Measurements from ENCODE around the gene OR2C1.

OR2C1 gene

GRCh38 chr16:3400446-3400778 is 44.7 kb downstream of the OR2C1 start:
- no peak for DNase-seq (ENCODE audit: low spot score)

- DNase-seq (ENCODE audit: low spot score): peak; percentile 100
Observed at GRCh38 chr16:3400779-3401688, 45.3 kb downstream of the OR2C1 start, which contains the start of the genes ZNF174 and ZSCAN32. TSS of gene ZNF174 (plus strand) at chr16:3401215. CDS start at chr16:3402005, 790 bp downstream. TSS of gene ZSCAN32 (minus strand) at chr16:3401004. CDS start at chr16:3397557, 3,447 bp downstream.

GRCh38 chr16:3401719-3402397 is 46.2 kb downstream of the OR2C1 start:
- DNase-seq (ENCODE audit: low spot score): peak; percentile 11
